IMR-90 (cell line): Measurements from ENCODE around the gene RAX2. TPM values are rescaled to one million over a fixed set of nuclear protein-coding genes. Genes with fewer than 3 reads are reported as not detected.

Experiments
- ATAC-seq: fragments of 200-7000 bp; cut with Tn5 transposase; 2 replicates; pipeline ENCODE4 v1.9.1; 2020; ENCODE audit warnings: low read depth, mild to moderate bottlenecking, moderate library complexity
- BruUV-seq: library from RNA; stranded (reverse); fragments of 400-500 nt; replicated peaks from 2 replicates; lab custom pipeline; 2021; lab: Mats Ljungman, UMichigan
- CTCF ChIA-PET: fragments of 300-600 bp; formaldehyde crosslinking; extraction: SDS; loops from one replicate; lab custom pipeline; 2021; ENCODE audit warnings: antibody characterized with exemption; lab: Yijun Ruan, JAX
- POLR2A ChIA-PET: fragments of 300-600 bp; sonication (Branson Sonifier 250); formaldehyde crosslinking; loops from one replicate; lab custom pipeline; 2022; ENCODE audit warnings: antibody characterized with exemption; ENCODE audit not compliant: unreplicated experiment; lab: Charles Lee
- DNase-seq: peaks from one replicate; pipeline ENCODE4 v3.0.0; 2013
- H2AFZ ChIP-seq: replicated peaks from 2 replicates; pipeline ENCODE3; 2013; ENCODE audit warnings: low read length, mild to moderate bottlenecking; ENCODE audit not compliant: poor library complexity
- H2AK5ac ChIP-seq: 2 replicates; pipeline ENCODE4 v1.6.1; 2013; ENCODE audit warnings: low read depth, low read length, inconsistent platforms
- H2AK9ac ChIP-seq: replicated peaks from 2 replicates; pipeline ENCODE3; 2013; ENCODE audit warnings: mild to moderate bottlenecking, low read depth, low read length, moderate library complexity; ENCODE audit not compliant: poor library complexity
- H2BK120ac ChIP-seq: 2 replicates; pipeline ENCODE4 v1.6.1; 2013; ENCODE audit warnings: low read depth, low read length, inconsistent platforms
- H2BK15ac ChIP-seq: 3 replicates; pipeline ENCODE4 v1.6.1; 2013; ENCODE audit warnings: low read depth, low read length, inconsistent platforms
- H2BK20ac ChIP-seq: 2 replicates; pipeline ENCODE4 v1.6.1; 2013; ENCODE audit warnings: low read depth, mild to moderate bottlenecking, inconsistent platforms, low read length, moderate library complexity
- H2BK5ac ChIP-seq: 2 replicates; pipeline ENCODE4 v1.6.1; 2013; ENCODE audit warnings: mild to moderate bottlenecking, low read depth, low read length, inconsistent platforms; ENCODE audit not compliant: poor library complexity, severe bottlenecking
- H3K14ac ChIP-seq: replicated peaks from 2 replicates; pipeline ENCODE4 v1.6.1; 2013; ENCODE audit warnings: low read depth, low read length, inconsistent platforms
- H3K18ac ChIP-seq: 2 replicates; pipeline ENCODE4 v1.6.1; 2013; ENCODE audit warnings: low read depth, low read length, control low read depth
- H3K23ac ChIP-seq: 2 replicates; pipeline ENCODE4 v1.6.1; 2013; ENCODE audit warnings: low read depth, low read length, inconsistent platforms
- H3K27ac ChIP-seq: 2 replicates; pipeline ENCODE4 v1.5.1; 2013; ENCODE audit warnings: mild to moderate bottlenecking, control low read depth, low read length; ENCODE audit not compliant: insufficient read depth
- H3K27me3 ChIP-seq: 2 replicates; pipeline ENCODE4 v1.6.1; 2013; ENCODE audit warnings: low read length; ENCODE audit not compliant: control insufficient read depth, insufficient read depth
- H3K36me3 ChIP-seq: 2 replicates; pipeline ENCODE4 v1.6.1; 2013; ENCODE audit warnings: low read length, mixed read lengths; ENCODE audit not compliant: control insufficient read depth, insufficient read depth
- H3K4ac ChIP-seq: 2 replicates; pipeline ENCODE4 v1.6.1; 2013; ENCODE audit warnings: low read depth, low read length, inconsistent platforms
- H3K4me1 ChIP-seq: 2 replicates; pipeline ENCODE4 v1.6.1; 2013; ENCODE audit warnings: low read length, mixed read lengths; ENCODE audit not compliant: control insufficient read depth, insufficient read depth
- H3K4me2 ChIP-seq: 2 replicates; pipeline ENCODE4 v1.6.1; 2013; ENCODE audit warnings: low read depth, mild to moderate bottlenecking, control low read depth, low read length, moderate library complexity
- H3K4me3 ChIP-seq: 2 replicates; pipeline ENCODE4 v1.5.1; 2013; ENCODE audit warnings: low read depth, mild to moderate bottlenecking, control low read depth, low read length, moderate library complexity; ENCODE audit not compliant: insufficient read depth
- H3K56ac ChIP-seq: 2 replicates; pipeline ENCODE4 v1.6.1; 2013; ENCODE audit warnings: low read length, inconsistent platforms; ENCODE audit not compliant: insufficient read depth; ENCODE audit errors: extremely low read depth
- H3K79me1 ChIP-seq, 2 experiments: 2 replicates each; pipeline ENCODE4 v1.6.1; 2013; ENCODE audit warnings: low read length in 2 of 2, inconsistent platforms in 1 of 2, low read depth in 1 of 2
- H3K9ac ChIP-seq: 2 replicates; pipeline ENCODE4 v1.6.1; 2013; ENCODE audit warnings: low read depth, low read length, control low read depth
- H3K9me1 ChIP-seq: 2 replicates; pipeline ENCODE4 v1.6.1; 2013; ENCODE audit warnings: low read length, inconsistent platforms; ENCODE audit not compliant: insufficient read depth
- H3K9me3 ChIP-seq: 2 replicates; pipeline ENCODE4 v1.6.1; 2013; ENCODE audit warnings: low read length; ENCODE audit not compliant: control insufficient read depth, insufficient read depth
- H4K20me1 ChIP-seq: 2 replicates; pipeline ENCODE4 v1.6.1; 2013; ENCODE audit warnings: low read length, inconsistent platforms; ENCODE audit not compliant: insufficient read depth
- H4K5ac ChIP-seq: 2 replicates; pipeline ENCODE4 v1.6.1; 2013; ENCODE audit warnings: mild to moderate bottlenecking, low read depth, low read length, control low read depth
- H4K8ac ChIP-seq, 2 experiments: 2 replicates each; pipeline ENCODE4 v1.6.1; 2013; ENCODE audit warnings: low read depth in 2 of 2, low read length in 2 of 2, control low read depth in 1 of 2, inconsistent platforms in 1 of 2
- H4K91ac ChIP-seq: 2 replicates; pipeline ENCODE4 v1.6.1; 2013; ENCODE audit warnings: low read depth, low read length, inconsistent platforms; ENCODE audit not compliant: insufficient read depth
- BHLHE40 ChIP-seq: fragments of 150-350 bp; IDR thresholded peaks from 2 replicates; pipeline ENCODE4 v1.6.1; 2016; ENCODE audit warnings: mild to moderate bottlenecking, low read depth, low read length
- CEBPB ChIP-seq: IDR thresholded peaks from 2 replicates; pipeline ENCODE4 v1.6.1; 2012; ENCODE audit warnings: low read depth, low read length, improper control_type of control experiment
- CHD1 ChIP-seq: IDR thresholded peaks from 2 replicates; pipeline ENCODE4 v1.6.1; 2012; ENCODE audit warnings: low read depth, low read length, improper control_type of control experiment
- CTCF ChIP-seq: conservative IDR thresholded peaks from 2 replicates; pipeline ENCODE4 v1.5.1; 2012; ENCODE audit warnings: mild to moderate bottlenecking, low read depth, low read length, improper control_type of control experiment
- ELK1 ChIP-seq: fragments of 150-350 bp; IDR thresholded peaks from 2 replicates; pipeline ENCODE4 v1.6.1; 2016; ENCODE audit warnings: low read depth, mild to moderate bottlenecking, low read length, moderate library complexity, borderline replicate concordance
- FOS ChIP-seq: fragments of 150-350 bp; IDR thresholded peaks from 2 replicates; pipeline ENCODE4 v1.6.1; 2016; ENCODE audit warnings: low read depth, low read length
- MAFK ChIP-seq: IDR thresholded peaks from 2 replicates; pipeline ENCODE4 v1.6.1; 2012; ENCODE audit warnings: low read depth, low read length, improper control_type of control experiment
- MAZ ChIP-seq: IDR thresholded peaks from 2 replicates; pipeline ENCODE4 v1.6.1; 2012; ENCODE audit warnings: low read depth, mild to moderate bottlenecking, low read length, improper control_type of control experiment, moderate library complexity, borderline replicate concordance
- MXI1 ChIP-seq: IDR thresholded peaks from 2 replicates; pipeline ENCODE4 v1.6.1; 2012; ENCODE audit warnings: low read depth, mild to moderate bottlenecking, low read length, moderate library complexity, borderline replicate concordance
- NFE2L2 ChIP-seq: fragments of 150-350 bp; IDR thresholded peaks from 2 replicates; pipeline ENCODE4 v1.6.1; 2016; ENCODE audit warnings: low read depth, mild to moderate bottlenecking, low read length
- POLR2A ChIP-seq: IDR thresholded peaks from 2 replicates; pipeline ENCODE4 v1.6.1; 2012; ENCODE audit warnings: mild to moderate bottlenecking, low read depth, low read length
- RAD21 ChIP-seq: IDR thresholded peaks from 2 replicates; pipeline ENCODE4 v1.6.1; 2012; ENCODE audit warnings: low read length, improper control_type of control experiment
- RCOR1 ChIP-seq: IDR thresholded peaks from 2 replicates; pipeline ENCODE4 v1.6.1; 2012; ENCODE audit warnings: mild to moderate bottlenecking, low read length, improper control_type of control experiment; ENCODE audit not compliant: insufficient replicate concordance
- RFX5 ChIP-seq: IDR thresholded peaks from 2 replicates; pipeline ENCODE4 v1.8.0; 2012; ENCODE audit warnings: low read depth, mild to moderate bottlenecking, low read length, moderate library complexity
- SMC3 ChIP-seq: fragments of 150-350 bp; IDR thresholded peaks from 2 replicates; pipeline ENCODE4 v1.6.1; 2016; ENCODE audit warnings: low read depth, mild to moderate bottlenecking, antibody characterized with exemption, low read length, moderate library complexity
- USF2 ChIP-seq: fragments of 150-350 bp; IDR thresholded peaks from 2 replicates; pipeline ENCODE4 v1.6.1; 2017; ENCODE audit warnings: mild to moderate bottlenecking, antibody characterized with exemption, low read length, low read depth
- WGBS, 2 experiments: methylation state at CpG; one replicate each; pipeline versions ENCODE4 v1.1.5 to v1.1.7; 2013; ENCODE audit warnings: missing lambda C conversion rate in 2 of 2; ENCODE audit not compliant: insufficient read length in 1 of 2; ENCODE audit errors: extremely low coverage in 2 of 2; 5-methylcytosine and 5-hydroxymethylcytosine counted together
- dilution Hi-C: fragments of 300-500 bp; cut with HindIII; formaldehyde crosslinking; loops from one replicate; pipeline ENCODE4 v1.14.3; 2018; ENCODE audit warnings: low sequenced_read_pairs; ENCODE audit not compliant: unreplicated experiment
- in situ Hi-C: fragments of 300-500 bp; cut with MboI; formaldehyde crosslinking; loops from 3 replicates; pipeline ENCODE4 v1.14.3; 2019; ENCODE audit warnings: low sequenced_read_pairs, inconsistent platforms, mixed read lengths
- intact Hi-C: fragments of 100-400 bp; cut with micrococcal nuclease; formaldehyde crosslinking; loops from 2 replicates; pipeline ENCODE4 v1.10.0; 2022
- polyA plus RNA-seq, 3 experiments: library from polyadenylated mRNA; depleted of rRNA; stranded (reverse); fragments of >200 nt; gene quantifications; 2 replicates each; pipeline ENCODE4 v1.2.3, GENCODE V29; 2012; ENCODE audit warnings: low replicate concordance in 1 of 3
- total RNA-seq: library from RNA; depleted of rRNA; stranded (reverse); fragments of >200 nt; gene quantifications from 2 replicates; pipeline ENCODE4 v1.2.3, GENCODE V29; 2012

RAX2 gene
- total and polyA plus RNA-seq, 2 of the 4 experiments (the other 2 are of a cell fraction), result not detected

GRCh38 chr19:3782903-3783302 lies 10.9 kb upstream of the RAX2 start:
- no peak overlapping the region for H4K8ac ChIP-seq
- ATAC-seq, result no peak
- H3K23ac ChIP-seq, result no peak overlapping the region
- no peak overlapping the region for H4K91ac ChIP-seq
- no peak overlapping the region for H3K18ac ChIP-seq
- peaks cover 19% of the 10 kb centered on the region for H3K27me3 ChIP-seq
- no peak overlapping the region for H4K5ac ChIP-seq
- peak overlapping the region; percentile 21 for H2AFZ ChIP-seq
- H3K27ac ChIP-seq, result no peak overlapping the region
- H2BK20ac ChIP-seq, result no peak overlapping the region
- no peaks in the 10 kb centered on the region for H3K9me1 ChIP-seq
- no peak overlapping the region for H3K14ac ChIP-seq
- no peak overlapping the region for H3K4ac ChIP-seq
- dilution Hi-C loops (no loop called here), in situ Hi-C loops (no loop called here), intact Hi-C loops (no loop called here)
- no peak overlapping the region for H2BK5ac ChIP-seq
- no peak overlapping the region for H2BK120ac ChIP-seq
- POLR2A ChIA-PET, result no interaction called here
- H3K9me3 ChIP-seq, result peaks cover 24% of the 10 kb centered on the region
- no peak for DNase-seq
- 50% methylated on average over 2 of the region's 13 CpGs; no CpG with 5 or more reads in 1 of the 2 experiments for WGBS, 2 experiments
- H3K79me1 ChIP-seq, result no peaks in the 10 kb centered on the region
- H2BK15ac ChIP-seq, result no peak overlapping the region
- H3K4me1 ChIP-seq, result no peaks in the 10 kb centered on the region
- no peak overlapping the region for H3K4me2 ChIP-seq
- CTCF ChIA-PET, result no interaction called here
- no peak for TF ChIP-seq MAFK
- no peak for TF ChIP-seq RAD21
- no peak for TF ChIP-seq FOS
- TF ChIP-seq USF2, result no peak
- TF ChIP-seq CEBPB, result no peak
- no peak for TF ChIP-seq RCOR1
- no peak for TF ChIP-seq ELK1
- no peak for TF ChIP-seq POLR2A
- no peak for TF ChIP-seq MXI1
- TF ChIP-seq MAZ, result no peak
- no peak for TF ChIP-seq BHLHE40
- no peak for TF ChIP-seq SMC3
- TF ChIP-seq RFX5, result no peak
- no peak for TF ChIP-seq NFE2L2
- TF ChIP-seq CHD1, result no peak
- no peak for TF ChIP-seq CTCF
- no peak overlapping the region for H2AK9ac ChIP-seq
- no peak overlapping the region for H3K56ac ChIP-seq
- H2AK5ac ChIP-seq, result no peak overlapping the region
- no peak overlapping the region for H3K4me3 ChIP-seq
- H3K9ac ChIP-seq, result no peak overlapping the region
- H3K36me3 ChIP-seq, result no peaks in the 10 kb centered on the region
- no TSS peak for BruUV-seq
- H4K20me1 ChIP-seq, result no peaks in the 10 kb centered on the region
